PC-9 (cell line): ENCODE data around the gene ASIC3.

Experiments
- CTCF ChIP-seq: fragments of 200-600 bp; sonication (generic); conservative IDR thresholded peaks from 2 replicates; pipeline ENCODE4 v1.6.1; 2017; ENCODE audit warnings: mixed run types, antibody characterized with exemption, mild to moderate bottlenecking, moderate library complexity
- EZH2 ChIP-seq: fragments of 200-600 bp; sonication (generic); IDR thresholded peaks from 2 replicates; pipeline ENCODE4 v1.8.0; 2017; ENCODE audit warnings: antibody characterized with exemption, low read depth

GRCh38 chr7:151045967-151046366, 2.4 kb upstream of the ASIC3 start:
- TF ChIP-seq EZH2 (no peak), CTCF (no peak)
